PFSK-1 (cell line): Measurements from ENCODE around the gene FAM3B.

Experiments used
- FOXP2 ChIP-seq: optimal IDR thresholded peaks from 2 replicates; pipeline ENCODE3; 2011; ENCODE audit warnings: borderline replicate concordance, control low read depth, inconsistent platforms; ENCODE audit not compliant: insufficient read depth; ENCODE audit errors: extremely low read length, extremely low read depth
- POLR2AphosphoS5 ChIP-seq: IDR thresholded peaks from 2 replicates; pipeline ENCODE4 v1.6.1; 2012; ENCODE audit warnings: low read depth, mild to moderate bottlenecking, control low read depth, low read length, moderate library complexity
- SIN3A ChIP-seq: IDR thresholded peaks from 2 replicates; pipeline ENCODE4 v1.6.1; 2012; ENCODE audit warnings: mild to moderate bottlenecking, low read length, moderate library complexity, borderline replicate concordance; ENCODE audit not compliant: insufficient read depth
- TAF1 ChIP-seq: IDR thresholded peaks from 2 replicates; pipeline ENCODE4 v1.6.1; 2012; ENCODE audit warnings: low read length, control low read depth, borderline replicate concordance; ENCODE audit not compliant: insufficient read depth
- TF ChIP-seq, protein P1 (sequence below), 2 experiments: IDR thresholded peaks; 2 replicates each; pipeline versions ENCODE4 v1.6.1 to v1.8.0; 2011 to 2012; ENCODE audit warnings: low read depth in 2 of 2, low read length in 2 of 2, control low read depth in 1 of 2, inconsistent platforms in 1 of 2, mild to moderate bottlenecking in 1 of 2, moderate library complexity in 1 of 2; ENCODE audit not compliant: insufficient read depth in 1 of 2

The FAM3B gene

DNA sequence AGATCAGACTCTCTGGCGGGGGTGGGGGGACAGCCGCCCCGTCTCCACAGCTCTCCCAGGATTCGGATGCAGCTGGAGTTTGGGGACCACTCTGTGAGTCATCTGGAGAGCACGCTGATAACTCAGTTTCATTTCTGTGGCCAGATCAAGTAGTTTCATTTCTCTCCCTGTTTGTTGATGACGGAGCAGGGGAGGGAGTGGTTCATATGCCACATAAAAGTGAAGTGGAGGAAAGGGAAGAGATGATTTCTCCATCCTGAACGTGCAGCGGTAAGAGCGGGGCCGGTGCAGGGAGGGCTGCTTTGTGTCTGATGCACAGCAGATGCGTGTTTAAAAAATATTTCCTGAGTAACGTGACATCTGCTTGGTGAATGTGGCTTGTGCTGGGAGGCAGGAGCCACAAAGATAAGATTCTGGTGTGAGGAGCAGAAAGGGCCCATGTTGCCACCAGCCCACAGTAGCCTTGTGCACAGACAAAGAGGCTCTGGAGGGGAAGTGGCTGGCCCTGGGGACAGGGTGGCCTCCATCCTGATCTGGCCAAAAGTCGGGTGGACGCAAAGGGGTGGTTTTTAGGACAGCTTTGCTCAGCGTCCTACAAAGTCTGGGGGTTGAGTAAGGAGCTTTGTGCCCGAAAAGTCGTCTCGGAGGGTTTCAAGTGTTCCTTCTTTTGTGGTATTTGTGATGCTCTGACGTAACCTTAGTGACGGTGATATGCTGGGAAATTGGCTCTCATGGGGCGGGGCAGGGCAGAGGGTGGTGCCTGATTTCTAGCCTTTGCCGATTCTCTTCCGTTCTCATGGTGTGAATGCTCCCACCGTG is 45.4 kb downstream of the FAM3B start, which contains the start of gene MX2:
MX2 (plus strand) TSS at position 242 of the 819 bp plus-strand sequence. CDS start 14,880 bp downstream, outside the sequence.
- TF ChIP-seq, protein P1, sequence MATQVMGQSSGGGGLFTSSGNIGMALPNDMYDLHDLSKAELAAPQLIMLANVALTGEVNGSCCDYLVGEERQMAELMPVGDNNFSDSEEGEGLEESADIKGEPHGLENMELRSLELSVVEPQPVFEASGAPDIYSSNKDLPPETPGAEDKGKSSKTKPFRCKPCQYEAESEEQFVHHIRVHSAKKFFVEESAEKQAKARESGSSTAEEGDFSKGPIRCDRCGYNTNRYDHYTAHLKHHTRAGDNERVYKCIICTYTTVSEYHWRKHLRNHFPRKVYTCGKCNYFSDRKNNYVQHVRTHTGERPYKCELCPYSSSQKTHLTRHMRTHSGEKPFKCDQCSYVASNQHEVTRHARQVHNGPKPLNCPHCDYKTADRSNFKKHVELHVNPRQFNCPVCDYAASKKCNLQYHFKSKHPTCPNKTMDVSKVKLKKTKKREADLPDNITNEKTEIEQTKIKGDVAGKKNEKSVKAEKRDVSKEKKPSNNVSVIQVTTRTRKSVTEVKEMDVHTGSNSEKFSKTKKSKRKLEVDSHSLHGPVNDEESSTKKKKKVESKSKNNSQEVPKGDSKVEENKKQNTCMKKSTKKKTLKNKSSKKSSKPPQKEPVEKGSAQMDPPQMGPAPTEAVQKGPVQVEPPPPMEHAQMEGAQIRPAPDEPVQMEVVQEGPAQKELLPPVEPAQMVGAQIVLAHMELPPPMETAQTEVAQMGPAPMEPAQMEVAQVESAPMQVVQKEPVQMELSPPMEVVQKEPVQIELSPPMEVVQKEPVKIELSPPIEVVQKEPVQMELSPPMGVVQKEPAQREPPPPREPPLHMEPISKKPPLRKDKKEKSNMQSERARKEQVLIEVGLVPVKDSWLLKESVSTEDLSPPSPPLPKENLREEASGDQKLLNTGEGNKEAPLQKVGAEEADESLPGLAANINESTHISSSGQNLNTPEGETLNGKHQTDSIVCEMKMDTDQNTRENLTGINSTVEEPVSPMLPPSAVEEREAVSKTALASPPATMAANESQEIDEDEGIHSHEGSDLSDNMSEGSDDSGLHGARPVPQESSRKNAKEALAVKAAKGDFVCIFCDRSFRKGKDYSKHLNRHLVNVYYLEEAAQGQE (IDR thresholded peaks at IDR 0.05; ENCODE audit: insufficient read depth in 1 of 2, low read depth in 2 of 2, low read length in 2 of 2) = no peak
- TF ChIP-seq SIN3A = no peak
- no peak for TF ChIP-seq FOXP2
- no peak for TF ChIP-seq POLR2AphosphoS5
- no peak for TF ChIP-seq TAF1

DNA sequence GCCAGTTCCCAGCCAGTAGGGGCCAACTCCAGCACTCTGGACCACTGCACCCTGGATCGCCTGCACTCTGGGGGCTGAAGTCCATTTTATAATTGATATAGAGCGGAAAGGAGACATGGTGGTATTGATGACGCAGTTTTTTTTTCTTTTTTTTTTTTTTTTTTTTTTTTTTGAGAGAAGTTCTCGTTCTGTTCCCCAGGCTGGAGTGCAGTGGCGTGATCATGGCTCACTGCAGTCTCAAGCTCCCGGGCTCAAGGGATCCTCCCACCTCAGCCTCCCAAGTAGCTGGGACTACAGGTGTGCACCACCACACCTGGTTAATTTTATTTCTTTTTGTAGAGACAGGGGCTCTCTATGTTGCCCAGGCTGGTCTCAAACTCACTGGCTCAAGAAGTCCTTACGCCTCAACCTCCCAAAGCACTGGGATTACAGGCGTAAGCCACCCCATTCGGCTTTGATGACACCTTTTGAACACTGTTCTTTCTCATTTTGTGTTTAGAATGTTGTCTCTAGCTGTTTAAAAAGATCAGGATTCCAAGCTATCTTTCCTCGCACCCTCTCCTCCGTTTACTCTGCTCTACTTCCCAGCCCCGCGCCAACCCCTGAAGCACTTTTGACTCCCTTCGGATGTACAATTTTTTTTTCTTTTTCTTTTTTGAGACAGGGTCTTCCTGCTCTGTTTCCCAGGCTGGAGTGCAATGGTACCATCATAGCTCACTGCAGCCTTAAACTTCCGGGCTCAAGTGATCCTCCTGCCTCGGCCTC is 46.2 kb downstream of the FAM3B start:
- TF ChIP-seq, protein P1 (IDR thresholded peaks at IDR 0.05; ENCODE audit: insufficient read depth in 1 of 2, low read depth in 2 of 2, low read length in 2 of 2) = no peak
- TF ChIP-seq SIN3A (no peak), POLR2AphosphoS5 (no peak), TAF1 (no peak), FOXP2 (no peak)

DNA sequence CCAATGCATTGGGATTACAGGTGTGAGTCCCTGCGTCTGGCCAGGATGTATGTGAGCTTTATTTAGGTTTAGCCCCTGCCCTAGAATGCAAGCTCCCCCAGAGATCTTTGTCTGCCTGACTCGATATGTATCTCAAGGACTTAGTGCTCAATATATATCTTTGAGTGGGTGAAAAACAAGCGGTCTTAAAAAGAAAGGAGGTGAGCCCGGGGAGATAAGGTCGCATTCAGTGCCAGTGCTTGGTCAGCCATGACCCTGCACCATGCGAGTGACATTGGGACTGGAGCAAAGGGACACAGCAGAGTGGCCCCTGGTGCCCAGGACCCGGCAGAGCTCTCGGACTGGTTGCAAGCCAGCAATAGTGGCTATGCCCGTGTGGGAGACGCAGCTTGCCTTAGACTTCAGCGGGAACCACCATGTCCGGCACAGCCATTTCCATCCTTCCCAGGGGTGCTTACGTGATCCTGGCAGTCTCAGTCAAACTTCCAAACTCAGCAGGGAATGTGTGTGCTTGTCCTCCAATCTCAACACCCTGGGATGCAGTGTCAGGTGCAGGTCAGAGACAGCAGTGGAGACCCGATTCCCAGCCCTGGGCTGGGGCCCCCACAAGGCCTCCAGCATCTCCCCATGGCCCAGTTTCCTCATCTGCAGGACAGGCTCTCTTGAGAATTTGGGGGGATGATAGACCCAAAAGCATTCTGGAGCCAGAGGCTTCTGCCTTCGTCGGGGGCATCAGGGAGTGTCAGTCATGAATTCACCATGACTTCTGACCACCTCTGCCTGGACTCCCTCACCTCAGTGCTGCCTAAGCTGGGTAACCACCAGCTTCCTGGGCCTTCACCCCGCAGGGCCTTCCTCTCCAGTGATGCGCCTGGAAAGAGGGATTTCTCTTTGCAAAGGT is 47.0 kb downstream of the FAM3B start:
- no peak for TF ChIP-seq FOXP2
- TF ChIP-seq POLR2AphosphoS5 = no peak
- no peak for TF ChIP-seq SIN3A
- no peak for TF ChIP-seq TAF1
- TF ChIP-seq, protein P1 (IDR thresholded peaks at IDR 0.05; ENCODE audit: insufficient read depth in 1 of 2, low read depth in 2 of 2, low read length in 2 of 2) = no peak

DNA sequence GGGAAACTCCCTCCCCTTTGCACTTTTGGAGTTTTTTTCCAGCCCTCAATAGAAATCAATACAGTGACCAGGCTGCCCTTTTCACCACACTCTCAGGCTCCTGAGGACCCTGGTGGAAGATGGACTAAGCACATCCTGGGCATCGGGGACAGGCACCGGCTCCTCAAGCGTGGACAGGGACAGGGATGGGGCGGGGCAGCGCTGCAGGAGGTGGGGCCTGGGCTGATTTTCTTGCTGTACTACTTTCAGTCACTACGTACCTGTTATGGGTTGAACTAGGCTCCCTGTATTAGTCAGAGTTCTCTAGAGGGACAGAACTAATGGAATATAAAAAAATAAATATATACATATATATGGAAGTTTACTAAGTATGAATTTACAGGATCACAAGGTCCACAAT is 47.7 kb downstream of the FAM3B start:
- TF ChIP-seq SIN3A = no peak
